Astrocyte (in vitro differentiated cells and primary cell): Measurements from ENCODE around the gene KIF2A. TPM values are rescaled to one million over a fixed set of nuclear protein-coding genes. Genes with fewer than 3 reads are reported as not detected.
"Not testable (repeated sequence)": the region's sequence is repeated elsewhere in the genome, so short reads cannot be mapped to it uniquely, and the experiment has no call there.

Experiments
- DNase-seq: peaks from one replicate; pipeline ENCODE4 v3.0.0-alpha.2; 2010; ENCODE audit warnings: low read depth
- FAIRE-seq: peaks from 2 replicates; lab custom pipeline; 2011; peaks lifted over from hg19 to GRCh38; lab: Jason Lieb, UNC
- H2AFZ ChIP-seq: 2 replicates; pipeline ENCODE4 v1.6.0; 2012; ENCODE audit warnings: low read depth, low read length, inconsistent platforms
- H3K27ac ChIP-seq: 2 replicates; pipeline ENCODE4 v1.5.1; 2011; ENCODE audit warnings: low read depth, low read length, inconsistent platforms
- H3K27me3 ChIP-seq: 2 replicates; pipeline ENCODE4 v1.6.0; 2011; ENCODE audit warnings: low read length, inconsistent platforms; ENCODE audit not compliant: insufficient read depth
- H3K36me3 ChIP-seq: 2 replicates; pipeline ENCODE4 v1.5.1; 2011; ENCODE audit warnings: low read length, inconsistent platforms; ENCODE audit not compliant: insufficient read depth
- H3K4me1 ChIP-seq: 2 replicates; pipeline ENCODE4 v1.5.1; 2011; ENCODE audit warnings: low read length, inconsistent platforms; ENCODE audit not compliant: insufficient read depth
- H3K4me2 ChIP-seq: 2 replicates; pipeline ENCODE4 v1.6.0; 2012; ENCODE audit warnings: low read length, inconsistent platforms
- H3K4me3 ChIP-seq: 2 replicates; pipeline ENCODE4 v1.5.1; 2011; ENCODE audit warnings: low read depth, mild to moderate bottlenecking, low read length, inconsistent platforms; ENCODE audit not compliant: insufficient read depth
- H3K79me2 ChIP-seq: 2 replicates; pipeline ENCODE4 v1.6.0; 2012; ENCODE audit warnings: mild to moderate bottlenecking, low read length, inconsistent platforms; ENCODE audit not compliant: insufficient read depth
- H3K9ac ChIP-seq: 2 replicates; pipeline ENCODE4 v1.6.0; 2012; ENCODE audit warnings: mild to moderate bottlenecking, low read length, inconsistent platforms
- H3K9me3 ChIP-seq: 2 replicates; pipeline ENCODE4 v1.5.1; 2012; ENCODE audit warnings: low read depth, mild to moderate bottlenecking, low read length, inconsistent platforms; ENCODE audit not compliant: insufficient read depth
- H4K20me1 ChIP-seq: 2 replicates; pipeline ENCODE4 v1.6.0; 2012; ENCODE audit warnings: low read length, inconsistent platforms; ENCODE audit not compliant: insufficient read depth
- H3K27ac Mint-ChIP-seq: one replicate; pipeline ENCODE4 v1.8.0; 2021; ENCODE audit warnings: mild to moderate bottlenecking, mixed read lengths; ENCODE audit not compliant: unreplicated experiment
- H3K27me3 Mint-ChIP-seq: one replicate; pipeline ENCODE4 v1.8.0; 2021; ENCODE audit warnings: low read depth, mixed read lengths; ENCODE audit not compliant: unreplicated experiment
- H3K36me3 Mint-ChIP-seq: one replicate; pipeline ENCODE4 v1.8.0; 2021; ENCODE audit warnings: low read depth, mixed read lengths; ENCODE audit not compliant: unreplicated experiment
- H3K4me1 Mint-ChIP-seq: one replicate; pipeline ENCODE4 v1.8.0; 2021; ENCODE audit warnings: low read depth, mixed read lengths; ENCODE audit not compliant: unreplicated experiment
- H3K4me3 Mint-ChIP-seq: one replicate; pipeline ENCODE4 v1.8.0; 2021; ENCODE audit warnings: mild to moderate bottlenecking, moderate library complexity, mixed read lengths; ENCODE audit not compliant: unreplicated experiment
- H3K9me3 Mint-ChIP-seq: one replicate; pipeline ENCODE4 v1.8.0; 2021; ENCODE audit warnings: mild to moderate bottlenecking, mixed read lengths; ENCODE audit not compliant: unreplicated experiment
- EZH2 ChIP-seq: IDR thresholded peaks from 2 replicates; pipeline ENCODE4 v1.6.1; 2012; ENCODE audit warnings: mild to moderate bottlenecking, low read length, inconsistent platforms; ENCODE audit not compliant: insufficient read depth
- total RNA-seq: library from RNA; stranded (reverse); gene quantifications from 2 replicates; pipeline ENCODE4 v1.2.1, GENCODE V29; 2021
- TF ChIP-seq, protein P1 (sequence below): IDR thresholded peaks from 2 replicates; pipeline ENCODE4 v1.5.1; 2011; ENCODE audit warnings: low read depth, mild to moderate bottlenecking, inconsistent platforms, low read length, moderate library complexity; ENCODE audit not compliant: insufficient read depth

The KIF2A gene
- total RNA-seq, 1 donor from 2014 or later, result 79.1 TPM

DNA sequence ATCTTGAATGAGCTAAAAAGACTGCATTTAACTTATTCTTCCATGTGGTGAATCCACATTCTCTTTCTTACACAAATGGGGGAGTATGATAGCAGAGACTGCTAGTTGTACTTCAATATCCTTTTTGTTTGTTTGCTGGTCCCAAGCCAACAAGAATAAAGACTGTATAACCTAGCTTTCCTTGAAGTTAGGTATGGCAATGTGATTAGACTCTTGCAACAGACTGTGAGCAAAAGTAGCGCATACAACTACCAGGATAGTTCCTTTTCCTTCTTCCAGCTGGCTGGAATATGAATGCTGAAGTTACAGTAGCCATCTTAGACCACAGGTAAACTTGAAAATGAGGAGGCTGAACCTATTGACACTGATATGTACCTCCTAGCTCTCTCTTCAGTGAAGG is 17.9 kb upstream of the KIF2A start:
- no peak overlapping the region for H3K4me2 ChIP-seq
- no peaks in the 10 kb centered on the region for H3K4me1 ChIP-seq
- FAIRE-seq, result no peak
- no peaks in the 10 kb centered on the region for H3K9me3 ChIP-seq
- no peaks in the 10 kb centered on the region for H3K79me2 ChIP-seq
- H3K36me3 ChIP-seq, result no peaks in the 10 kb centered on the region
- TF ChIP-seq, protein P1, sequence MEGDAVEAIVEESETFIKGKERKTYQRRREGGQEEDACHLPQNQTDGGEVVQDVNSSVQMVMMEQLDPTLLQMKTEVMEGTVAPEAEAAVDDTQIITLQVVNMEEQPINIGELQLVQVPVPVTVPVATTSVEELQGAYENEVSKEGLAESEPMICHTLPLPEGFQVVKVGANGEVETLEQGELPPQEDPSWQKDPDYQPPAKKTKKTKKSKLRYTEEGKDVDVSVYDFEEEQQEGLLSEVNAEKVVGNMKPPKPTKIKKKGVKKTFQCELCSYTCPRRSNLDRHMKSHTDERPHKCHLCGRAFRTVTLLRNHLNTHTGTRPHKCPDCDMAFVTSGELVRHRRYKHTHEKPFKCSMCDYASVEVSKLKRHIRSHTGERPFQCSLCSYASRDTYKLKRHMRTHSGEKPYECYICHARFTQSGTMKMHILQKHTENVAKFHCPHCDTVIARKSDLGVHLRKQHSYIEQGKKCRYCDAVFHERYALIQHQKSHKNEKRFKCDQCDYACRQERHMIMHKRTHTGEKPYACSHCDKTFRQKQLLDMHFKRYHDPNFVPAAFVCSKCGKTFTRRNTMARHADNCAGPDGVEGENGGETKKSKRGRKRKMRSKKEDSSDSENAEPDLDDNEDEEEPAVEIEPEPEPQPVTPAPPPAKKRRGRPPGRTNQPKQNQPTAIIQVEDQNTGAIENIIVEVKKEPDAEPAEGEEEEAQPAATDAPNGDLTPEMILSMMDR, result no peak
- H4K20me1 ChIP-seq, result no peaks in the 10 kb centered on the region
- no peak overlapping the region for H3K27ac ChIP-seq
- H2AFZ ChIP-seq, result no peak overlapping the region
- H3K27me3 Mint-ChIP-seq, result peaks cover 3% of the 10 kb centered on the region
- no peak for DNase-seq
- peaks cover 17% of the 10 kb centered on the region for H3K9me3 Mint-ChIP-seq
- no peaks in the 10 kb centered on the region for H3K4me1 Mint-ChIP-seq
- H3K27me3 ChIP-seq, result peaks cover 2% of the 10 kb centered on the region
- no peak overlapping the region for H3K9ac ChIP-seq
- no peak overlapping the region for H3K4me3 ChIP-seq
- H3K27ac Mint-ChIP-seq, result no peak overlapping the region
- H3K4me3 Mint-ChIP-seq, result no peak overlapping the region
- no peaks in the 10 kb centered on the region for H3K36me3 Mint-ChIP-seq

DNA sequence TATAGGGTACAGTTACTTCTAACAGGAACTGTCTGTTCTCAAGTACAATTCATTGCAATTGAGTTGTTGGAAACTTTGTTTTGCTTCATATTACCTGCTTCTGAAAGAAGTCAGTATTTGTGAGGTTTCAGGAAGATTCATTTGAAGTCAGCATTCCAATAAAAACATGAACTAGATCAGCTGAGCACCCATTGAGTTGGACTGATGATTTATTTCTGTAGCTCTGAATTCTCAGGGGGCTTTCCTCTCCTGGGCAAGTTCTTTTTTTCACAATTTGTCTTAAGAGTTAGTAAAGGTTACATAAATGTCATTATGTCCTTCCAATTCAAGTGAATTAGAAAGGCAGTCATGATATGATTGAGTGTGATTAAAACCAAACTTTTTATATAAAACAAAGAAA is 16.2 kb upstream of the KIF2A start:
- H3K27ac ChIP-seq, result no peak overlapping the region
- no peak for FAIRE-seq
- H3K4me3 Mint-ChIP-seq, result no peak overlapping the region

DNA sequence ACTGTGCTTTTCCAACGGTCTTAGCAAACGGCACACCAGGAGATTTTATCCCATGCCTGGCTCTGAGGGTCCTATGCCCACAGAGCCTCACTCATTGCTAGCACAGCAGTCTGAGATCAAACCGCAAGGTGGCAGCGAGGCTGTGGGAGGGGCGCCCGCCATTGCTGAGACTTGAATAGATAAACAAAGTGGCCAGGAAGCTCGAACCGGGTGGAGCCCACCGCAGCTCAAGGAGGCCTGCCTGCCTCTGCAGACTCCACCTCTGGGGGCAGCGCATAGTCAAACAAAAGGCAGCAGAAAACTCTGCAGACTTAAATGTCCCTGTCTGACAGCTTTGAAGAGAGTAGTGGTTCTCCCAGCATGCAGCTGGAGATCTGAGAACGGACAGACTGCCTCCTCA is 14.2 kb upstream of the KIF2A start:
- not testable (repeated sequence) for H3K27ac Mint-ChIP-seq, H3K4me3 ChIP-seq, H3K9ac ChIP-seq, H3K9me3 ChIP-seq, H3K4me3 Mint-ChIP-seq, H3K27me3 ChIP-seq, H2AFZ ChIP-seq, H3K36me3 Mint-ChIP-seq, H3K4me1 ChIP-seq, H3K79me2 ChIP-seq, H4K20me1 ChIP-seq, FAIRE-seq, H3K36me3 ChIP-seq, H3K27ac ChIP-seq, DNase-seq, H3K27me3 Mint-ChIP-seq, H3K4me1 Mint-ChIP-seq, H3K4me2 ChIP-seq
- H3K9me3 Mint-ChIP-seq, result peaks cover 15% of the 10 kb centered on the region

More for the DNA sequence above, 16.2 kb upstream of the KIF2A start:
- Histone ChIP-seq H3K36me3 (no peaks in the 10 kb centered on the region), H3K4me3 (no peak overlapping the region), H3K79me2 (no peaks in the 10 kb centered on the region), H3K27me3 (no peaks in the 10 kb centered on the region), H3K9me3 (no peaks in the 10 kb centered on the region), H3K9ac (no peak overlapping the region), H3K4me1 (no peaks in the 10 kb centered on the region), H2AFZ (no peak overlapping the region), H4K20me1 (no peaks in the 10 kb centered on the region), H3K4me2 (no peak overlapping the region)
- Mint-ChIP-seq H3K27me3 (peaks cover 2% of the 10 kb centered on the region), H3K4me1 (no peaks in the 10 kb centered on the region), H3K36me3 (no peaks in the 10 kb centered on the region), H3K27ac (no peak overlapping the region), H3K9me3 (peaks cover 20% of the 10 kb centered on the region)
- no peak for DNase-seq
- no peak for TF ChIP-seq EZH2
- TF ChIP-seq, protein P1, result no peak
